HEK293 (cell line): ENCODE measurements around the gene CEP72.

Experiments
- CTCF ChIP-seq: fragments of 450-650 bp; formaldehyde crosslinking; IDR thresholded peaks from 2 replicates; pipeline ENCODE4 v1.5.1; 2016; ENCODE audit warnings: missing biosample characterization, missing genetic modification characterization
- ELK4 ChIP-seq: IDR thresholded peaks from 2 replicates; pipeline ENCODE4 v1.6.1; 2011; ENCODE audit warnings: mild to moderate bottlenecking, low read depth, low read length, borderline replicate concordance
- PRDM6 ChIP-seq: fragments of 450-650 bp; formaldehyde crosslinking; IDR thresholded peaks from 2 replicates; pipeline ENCODE4 v1.5.1; 2017; ENCODE audit warnings: missing biosample characterization, missing genetic modification characterization
- SP2 ChIP-seq: fragments of 450-650 bp; formaldehyde crosslinking; IDR thresholded peaks from 2 replicates; pipeline ENCODE4 v1.5.1; 2016; ENCODE audit warnings: missing biosample characterization, missing genetic modification characterization
- ZNF121 ChIP-seq: fragments of 450-650 bp; formaldehyde crosslinking; IDR thresholded peaks from 2 replicates; pipeline ENCODE4 v1.5.1; 2016; ENCODE audit warnings: missing biosample characterization, missing genetic modification characterization
- ZNF138 ChIP-seq: fragments of 450-650 bp; formaldehyde crosslinking; IDR thresholded peaks from 2 replicates; pipeline ENCODE4 v1.5.1; 2016; ENCODE audit warnings: missing biosample characterization, missing genetic modification characterization, borderline replicate concordance
- ZNF146 ChIP-seq: fragments of 450-650 bp; formaldehyde crosslinking; IDR thresholded peaks from 2 replicates; pipeline ENCODE4 v1.5.1; 2016; ENCODE audit warnings: missing biosample characterization, missing genetic modification characterization
- ZNF248 ChIP-seq: fragments of 450-650 bp; formaldehyde crosslinking; IDR thresholded peaks from 2 replicates; pipeline ENCODE4 v1.5.1; 2017; ENCODE audit warnings: missing biosample characterization, missing genetic modification characterization
- ZNF398 ChIP-seq: fragments of 450-650 bp; formaldehyde crosslinking; IDR thresholded peaks from 2 replicates; pipeline ENCODE4 v1.5.1; 2017; ENCODE audit warnings: missing biosample characterization, missing genetic modification characterization
- ZNF658 ChIP-seq: fragments of 450-650 bp; formaldehyde crosslinking; IDR thresholded peaks from 2 replicates; pipeline ENCODE4; 2016; ENCODE audit warnings: missing biosample characterization, missing genetic modification characterization
- ZNF768 ChIP-seq: fragments of 450-650 bp; formaldehyde crosslinking; IDR thresholded peaks from 2 replicates; pipeline ENCODE4 v1.5.1; 2018; ENCODE audit warnings: missing biosample characterization, mild to moderate bottlenecking, missing genetic modification characterization
- ZXDB ChIP-seq: fragments of 450-650 bp; formaldehyde crosslinking; IDR thresholded peaks from 2 replicates; pipeline ENCODE4 v1.5.1; 2016; ENCODE audit warnings: missing biosample characterization, missing genetic modification characterization

- TF ChIP-seq PRDM6 (tag by site-specific recombination) = no peak
- no peak for TF ChIP-seq ZNF768 (tag by site-specific recombination)
- no peak for TF ChIP-seq ZNF248 (tag by site-specific recombination)
- no peak for TF ChIP-seq CTCF (tag by site-specific recombination)
- no peak for TF ChIP-seq SP2
- no peak for TF ChIP-seq ZNF146
- no peak for TF ChIP-seq ZXDB (tag by site-specific recombination)
- no peak for TF ChIP-seq ZNF121 (tag by site-specific recombination)
- TF ChIP-seq ELK4 = no peak
- TF ChIP-seq ZNF138 = no peak
- no peak for TF ChIP-seq ZNF658 (tag by site-specific recombination)
- TF ChIP-seq ZNF398 (tag by site-specific recombination) = no peak
Measured at GRCh38 chr5:594226-594860, 17.8 kb upstream of the CEP72 start.
